GM12875 (cell line): ENCODE results near the gene ACD.
"Not testable (repeated sequence)": the region's sequence is repeated elsewhere in the genome, so short reads cannot be mapped to it uniquely, and the experiment has no call there.

ENCODE experiments used
- H3K4me3 ChIP-seq: one replicate; pipeline ENCODE4 v1.5.1; 2011; ENCODE audit warnings: low read depth, low read length, control low read depth
- TF ChIP-seq, protein P1 (sequence below): IDR thresholded peaks from 2 replicates; pipeline ENCODE4 v1.5.1; 2011; ENCODE audit warnings: low read depth, mild to moderate bottlenecking, control low read depth, inconsistent platforms, low read length, moderate library complexity, borderline replicate concordance; ENCODE audit not compliant: insufficient read depth

The ACD gene

DNA sequence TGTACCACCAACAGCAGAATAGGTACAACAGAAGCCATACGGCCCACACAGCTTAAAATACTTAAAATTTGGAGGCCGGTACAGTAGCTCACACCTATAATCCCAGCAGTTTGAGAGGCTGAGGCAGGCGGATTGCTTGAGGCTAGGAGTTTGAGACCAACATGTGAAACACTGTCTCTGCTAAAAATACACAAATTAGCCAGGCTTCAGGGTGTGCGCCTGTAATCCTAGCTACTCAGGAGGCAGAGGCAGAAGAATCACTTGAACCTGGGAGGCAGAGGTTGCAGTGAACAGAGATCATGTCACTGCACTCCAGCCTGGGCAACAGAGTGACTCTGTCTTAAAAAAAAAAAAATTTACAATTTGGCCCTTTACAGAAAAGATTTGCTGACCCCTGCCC is 42.1 kb upstream of the ACD start:
- no peak overlapping the region for H3K4me3 ChIP-seq
- TF ChIP-seq, protein P1, sequence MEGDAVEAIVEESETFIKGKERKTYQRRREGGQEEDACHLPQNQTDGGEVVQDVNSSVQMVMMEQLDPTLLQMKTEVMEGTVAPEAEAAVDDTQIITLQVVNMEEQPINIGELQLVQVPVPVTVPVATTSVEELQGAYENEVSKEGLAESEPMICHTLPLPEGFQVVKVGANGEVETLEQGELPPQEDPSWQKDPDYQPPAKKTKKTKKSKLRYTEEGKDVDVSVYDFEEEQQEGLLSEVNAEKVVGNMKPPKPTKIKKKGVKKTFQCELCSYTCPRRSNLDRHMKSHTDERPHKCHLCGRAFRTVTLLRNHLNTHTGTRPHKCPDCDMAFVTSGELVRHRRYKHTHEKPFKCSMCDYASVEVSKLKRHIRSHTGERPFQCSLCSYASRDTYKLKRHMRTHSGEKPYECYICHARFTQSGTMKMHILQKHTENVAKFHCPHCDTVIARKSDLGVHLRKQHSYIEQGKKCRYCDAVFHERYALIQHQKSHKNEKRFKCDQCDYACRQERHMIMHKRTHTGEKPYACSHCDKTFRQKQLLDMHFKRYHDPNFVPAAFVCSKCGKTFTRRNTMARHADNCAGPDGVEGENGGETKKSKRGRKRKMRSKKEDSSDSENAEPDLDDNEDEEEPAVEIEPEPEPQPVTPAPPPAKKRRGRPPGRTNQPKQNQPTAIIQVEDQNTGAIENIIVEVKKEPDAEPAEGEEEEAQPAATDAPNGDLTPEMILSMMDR = no peak

DNA sequence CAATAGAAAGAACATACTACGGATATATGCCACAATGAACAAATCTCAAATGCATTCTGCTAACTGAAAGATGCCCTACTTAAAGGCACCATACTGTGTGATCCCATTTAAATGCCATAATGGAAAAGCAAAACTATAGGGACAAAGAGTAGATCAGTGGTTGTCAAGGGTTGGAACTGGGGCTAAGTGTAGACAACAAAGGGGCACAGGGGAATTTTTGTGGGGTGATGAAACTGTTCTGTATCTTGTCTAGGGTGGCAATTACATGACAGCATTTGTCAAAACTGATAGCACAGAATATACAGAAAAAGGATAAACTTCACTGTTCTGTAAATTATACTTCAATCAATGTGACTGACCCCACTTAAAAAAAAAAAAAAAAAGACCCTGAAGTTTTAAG is 41.4 kb upstream of the ACD start:
- no peak overlapping the region for H3K4me3 ChIP-seq
- TF ChIP-seq, protein P1 = no peak

DNA sequence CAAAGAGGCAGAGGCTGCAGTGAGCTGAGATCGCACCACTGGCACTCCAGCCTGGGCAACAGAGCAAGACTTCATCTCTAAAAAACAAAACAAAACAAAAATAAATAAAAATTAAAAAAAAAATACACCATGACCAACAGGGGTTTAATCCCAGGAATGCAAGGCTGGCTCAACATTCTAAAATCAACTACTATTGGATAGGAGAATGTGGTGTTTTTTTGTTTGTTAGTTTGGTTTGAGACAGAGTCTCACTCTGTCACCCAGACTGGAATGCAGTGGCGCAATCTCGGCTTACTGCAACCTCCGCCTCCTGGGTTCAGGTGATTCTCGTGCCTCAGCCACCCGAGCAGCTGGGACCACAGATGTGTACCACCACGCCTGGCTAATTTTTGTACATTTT is 39.2 kb upstream of the ACD start:
- no peak overlapping the region for H3K4me3 ChIP-seq
- TF ChIP-seq, protein P1 = no peak

DNA sequence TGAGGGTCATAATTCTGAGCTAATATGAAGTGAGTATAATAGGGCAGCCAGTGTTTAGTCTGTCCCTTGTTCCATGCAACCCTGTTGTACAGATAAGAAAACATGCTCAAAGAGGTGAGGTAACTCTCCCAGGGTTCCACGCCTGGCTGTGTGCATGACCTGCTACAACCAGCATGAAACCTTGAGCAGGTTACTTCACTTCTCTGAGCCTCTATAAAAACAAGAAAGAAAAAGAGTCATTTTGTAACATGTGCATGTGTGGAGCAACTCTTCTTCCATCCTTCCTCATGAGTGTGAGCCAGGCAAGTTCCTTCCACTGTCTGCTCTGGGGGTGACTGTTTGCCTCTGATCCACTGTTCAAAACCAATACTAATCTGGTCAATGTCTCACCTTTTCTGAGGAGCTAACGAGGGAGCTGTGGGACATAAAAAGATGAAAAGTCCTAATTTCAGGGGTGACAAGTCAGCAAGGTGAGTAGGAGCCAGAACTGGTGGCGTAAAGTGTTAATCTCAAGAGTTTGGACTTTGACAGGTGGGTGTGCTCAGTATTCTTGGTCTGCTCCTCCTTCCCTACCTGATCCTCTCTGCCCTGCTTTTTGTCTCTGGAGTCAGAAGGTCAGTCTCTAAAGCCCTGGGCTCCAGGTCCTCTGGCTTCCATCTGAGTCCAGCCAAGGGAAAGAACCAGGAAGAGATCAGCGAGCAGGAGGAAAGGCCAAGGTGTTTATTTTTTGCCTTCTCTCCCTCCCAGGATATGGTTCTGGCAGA is 37.5 kb upstream of the ACD start:
- no peak overlapping the region for H3K4me3 ChIP-seq
- TF ChIP-seq, protein P1 = no peak

DNA sequence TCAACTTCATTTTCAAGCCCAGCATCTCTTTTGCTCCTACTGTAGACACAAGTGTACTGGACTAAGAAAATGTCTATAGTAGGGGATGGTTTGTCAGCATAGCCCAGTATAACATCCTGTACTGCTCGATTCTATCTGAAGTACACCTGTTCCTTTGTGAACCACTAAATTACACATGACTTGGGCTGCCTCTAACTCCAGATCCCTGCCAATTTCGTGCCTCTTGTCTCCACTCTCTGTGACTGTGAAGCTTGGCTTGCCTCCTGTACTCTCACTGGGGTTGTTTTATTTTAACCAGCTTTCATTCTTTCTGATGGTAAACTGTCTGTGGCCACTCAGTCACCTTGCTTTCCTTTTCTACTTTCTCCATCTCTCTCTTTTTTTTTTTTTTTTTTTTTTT is 34.6 kb upstream of the ACD start:
- TF ChIP-seq, protein P1 = no peak
- no peak overlapping the region for H3K4me3 ChIP-seq

DNA sequence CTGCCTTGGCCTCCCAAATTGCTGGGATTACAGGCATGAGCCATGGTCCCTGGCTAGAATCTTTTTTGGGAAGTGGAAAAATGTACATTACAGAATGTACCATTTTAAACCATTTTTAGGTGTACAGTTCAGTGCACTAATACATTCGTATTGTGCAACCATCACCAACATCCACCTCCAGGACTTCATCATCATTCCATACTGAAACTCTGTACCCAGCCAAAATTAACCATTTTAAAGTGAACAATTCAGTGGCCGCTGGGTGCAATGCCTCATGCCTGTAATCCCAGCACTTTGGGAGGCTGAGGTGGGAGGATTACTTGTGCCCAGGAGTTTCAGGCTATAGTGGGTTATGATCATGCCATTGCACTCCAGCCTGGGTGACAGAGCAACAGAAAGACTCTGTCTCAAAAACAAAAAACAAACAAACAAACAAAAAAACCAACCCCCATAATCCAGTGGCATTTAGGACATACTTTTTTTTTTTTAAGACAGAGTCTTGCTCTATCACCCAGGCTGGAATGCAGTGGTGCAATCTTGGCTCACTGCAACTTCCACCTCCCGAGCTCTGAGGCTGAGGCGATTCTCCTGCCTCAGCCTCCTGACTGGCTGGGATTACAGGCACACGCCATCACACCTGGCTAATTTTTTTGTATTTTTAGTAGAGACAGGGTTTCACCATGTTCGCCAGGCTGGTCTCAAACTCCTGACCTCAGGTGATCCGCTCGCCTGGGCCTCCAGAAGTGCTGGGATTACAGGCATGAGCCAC is 33.6 kb upstream of the ACD start:
- H3K4me3 ChIP-seq = not testable (repeated sequence)

DNA sequence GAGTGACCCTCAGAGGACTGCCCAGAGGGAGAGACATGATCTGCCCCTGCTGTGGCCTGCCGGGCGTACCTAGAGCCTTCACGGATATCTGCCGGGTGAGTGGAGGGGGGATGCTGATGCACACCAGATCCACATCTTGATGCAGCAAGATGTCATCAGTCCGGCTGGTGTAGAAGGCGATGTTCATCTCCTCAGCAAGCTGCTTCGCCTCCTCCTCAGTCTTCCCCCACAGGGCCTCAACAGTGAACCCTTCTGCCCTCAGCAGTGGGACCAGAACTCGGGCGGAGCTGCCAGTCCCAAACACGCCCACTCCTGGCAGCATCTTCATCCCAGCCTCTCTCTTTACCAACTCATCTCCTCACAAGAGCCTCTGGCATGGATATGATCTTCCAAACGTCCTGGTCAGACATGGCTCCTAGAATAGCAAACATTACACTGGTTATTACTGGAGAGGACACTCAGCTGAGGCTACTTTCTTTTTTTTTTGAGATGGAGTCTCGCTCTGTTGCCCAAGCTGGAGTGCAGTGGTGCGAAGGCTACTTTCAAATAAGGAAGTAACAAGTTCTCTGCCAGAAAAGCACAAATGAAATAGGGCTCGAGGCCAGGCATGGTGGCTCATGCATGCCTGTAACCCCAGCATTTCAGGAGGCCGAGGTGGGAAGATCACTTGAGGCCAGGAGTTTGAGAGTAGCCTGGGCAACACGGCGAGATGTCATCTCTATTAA is 25.5 kb upstream of the ACD start:
- H3K4me3 ChIP-seq = no peak overlapping the region
- TF ChIP-seq, protein P1 = no peak
